MV-4-11 (cell line): Measurements from ENCODE around the gene EYA4.

Experiments used
- DNase-seq: peaks from one replicate; lab custom pipeline; 2025; lab: John Stamatoyannopoulos, UW

Gene EYA4

GRCh38 chr6:133242637-133243585, 1.8 kb downstream of the EYA4 start:
- no peak for DNase-seq

- DNase-seq, result no peak
Measured at GRCh38 chr6:133243723-133244305, 2.7 kb downstream of the EYA4 start.

- no peak for DNase-seq
Measured at GRCh38 chr6:133244519-133244918, 3.4 kb downstream of the EYA4 start.

- no peak for DNase-seq
Measured at GRCh38 chr6:133245007-133245406, 3.9 kb downstream of the EYA4 start.

GRCh38 chr6:133245422-133245903, 4.3 kb downstream of the EYA4 start:
- DNase-seq, result no peak

GRCh38 chr6:133247581-133247980, 6.4 kb downstream of the EYA4 start:
- DNase-seq, result no peak

- DNase-seq, result no peak
Measured at GRCh38 chr6:133248241-133249001, 7.3 kb downstream of the EYA4 start.

- DNase-seq, result no peak
Measured at GRCh38 chr6:133251688-133252087, 10.5 kb downstream of the EYA4 start.

GRCh38 chr6:133254552-133255228, 13.5 kb downstream of the EYA4 start:
- DNase-seq, result peak; percentile 53

GRCh38 chr6:133257545-133258105, 16.5 kb downstream of the EYA4 start:
- DNase-seq, result no peak

- DNase-seq, result no peak
Measured at GRCh38 chr6:133259561-133259960, 18.4 kb downstream of the EYA4 start.

GRCh38 chr6:133262804-133263203, 21.6 kb downstream of the EYA4 start:
- no peak for DNase-seq

GRCh38 chr6:133265066-133265465, 23.9 kb downstream of the EYA4 start:
- no peak for DNase-seq

- no peak for DNase-seq
Measured at GRCh38 chr6:133266186-133266585, 25.0 kb downstream of the EYA4 start.

GRCh38 chr6:133268621-133269020, 27.5 kb downstream of the EYA4 start:
- DNase-seq, result no peak

GRCh38 chr6:133274813-133275212, 33.7 kb downstream of the EYA4 start:
- DNase-seq, result no peak

- DNase-seq, result no peak
Measured at GRCh38 chr6:133275213-133275612, 34.1 kb downstream of the EYA4 start.

- no peak for DNase-seq
Measured at GRCh38 chr6:133277228-133277899, 36.2 kb downstream of the EYA4 start.

GRCh38 chr6:133277900-133278545, 36.9 kb downstream of the EYA4 start:
- no peak for DNase-seq

- peak; percentile 4 for DNase-seq
Measured at GRCh38 chr6:133286765-133287164, 45.6 kb downstream of the EYA4 start.

GRCh38 chr6:133288662-133289061, 47.5 kb downstream of the EYA4 start:
- no peak for DNase-seq
